HG03575 (cell line): ENCODE data around the gene CDK12.
A peak's percentile ranks its signal among the peaks of the same experiment; 100 is the strongest.
"Not testable (repeated sequence)": the region's sequence is repeated elsewhere in the genome, so short reads cannot be mapped to it uniquely, and the experiment has no call there.

Experiments used
- ATAC-seq: cut with Tn5 transposase; IDR thresholded peaks from one replicate; pipeline ENCODE4 v1.9.1; 2021; ENCODE audit not compliant: unreplicated experiment, insufficient number of reproducible peaks, low FRiP score; ENCODE audit errors: extremely low read depth

The CDK12 gene

GRCh38 chr17:39461113-39461925 lies at the start of gene CDK12:
Gene CDK12, plus strand, starts transcription at chr17:39461486. Its CDS starts 586 bp downstream, at chr17:39462072.
- no peak for ATAC-seq

GRCh38 chr17:39416141-39416540 lies 45.1 kb upstream of the CDK12 start:
- ATAC-seq = no peak

GRCh38 chr17:39429600-39429999 lies 31.7 kb upstream of the CDK12 start:
- ATAC-seq = no peak

- not testable (repeated sequence) for ATAC-seq
These were observed 21.4 kb upstream of the CDK12 start for GRCh38 chr17:39439868-39440267.

GRCh38 chr17:39443326-39443725 lies 18.0 kb upstream of the CDK12 start:
- ATAC-seq = no peak

- ATAC-seq = no peak
These were observed 13.7 kb upstream of the CDK12 start for GRCh38 chr17:39447561-39447960.

- no peak for ATAC-seq
These were observed 11.2 kb upstream of the CDK12 start for GRCh38 chr17:39450051-39450450.

- peak; percentile 74 for ATAC-seq
These were observed 10.3 kb upstream of the CDK12 start, which contains the start of gene MED1 for GRCh38 chr17:39450847-39451581. Gene MED1, minus strand, starts transcription at chr17:39451263. Its CDS starts 201 bp downstream, at chr17:39451062.

GRCh38 chr17:39455919-39456318 lies 5.4 kb upstream of the CDK12 start:
- no peak for ATAC-seq

- ATAC-seq = no peak
These were observed 762 bp downstream of the CDK12 start for GRCh38 chr17:39461926-39462569.

- ATAC-seq = no peak
These were observed 1.5 kb downstream of the CDK12 start for GRCh38 chr17:39462631-39463375.

GRCh38 chr17:39464639-39465181 lies 3.4 kb downstream of the CDK12 start:
- ATAC-seq = not testable (repeated sequence)

GRCh38 chr17:39468610-39469009 lies 7.3 kb downstream of the CDK12 start:
- not testable (repeated sequence) for ATAC-seq

GRCh38 chr17:39473310-39473709 lies 12.0 kb downstream of the CDK12 start:
- ATAC-seq = no peak

GRCh38 chr17:39479631-39480030 lies 18.3 kb downstream of the CDK12 start:
- not testable (repeated sequence) for ATAC-seq

GRCh38 chr17:39483506-39483905 lies 22.2 kb downstream of the CDK12 start:
- no peak for ATAC-seq

- ATAC-seq = no peak
These were observed 22.9 kb downstream of the CDK12 start for GRCh38 chr17:39484178-39484577.

- no peak for ATAC-seq
These were observed 24.3 kb downstream of the CDK12 start for GRCh38 chr17:39485555-39485954.

- no peak for ATAC-seq
These were observed 25.0 kb downstream of the CDK12 start for GRCh38 chr17:39486242-39486641.
